ENCODE results near the gene PMS1. TPM values are rescaled to one million over a fixed set of nuclear protein-coding genes. Genes with fewer than 3 reads are reported as not detected.

Gene PMS1
- total and polyA plus RNA-seq, 10 donors, result 12.6 to 39.3 (median 24.5) TPM

DNA sequence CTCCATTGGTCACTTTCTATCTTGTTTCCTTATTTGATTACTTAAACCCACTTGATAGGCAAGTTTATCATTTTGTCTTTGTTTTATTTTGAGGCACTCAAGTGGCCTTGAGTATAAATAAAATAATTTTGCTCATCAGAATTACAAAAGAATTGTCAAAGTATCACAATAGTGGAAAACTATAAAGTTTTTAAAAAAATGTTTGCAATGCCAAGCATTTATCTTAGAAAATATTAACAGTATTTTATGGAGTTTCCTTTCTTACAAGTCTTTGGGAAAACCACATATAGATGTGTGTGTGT lies 14.7 kb downstream of the PMS1 start:
- intact Hi-C loops (cut with DNase I; ENCODE audit: low total_unique reads), result no loop called here
- no peak for TF ChIP-seq POLR2AphosphoS5 (IDR thresholded peaks at IDR 0.05)
- TF ChIP-seq, protein P1, sequence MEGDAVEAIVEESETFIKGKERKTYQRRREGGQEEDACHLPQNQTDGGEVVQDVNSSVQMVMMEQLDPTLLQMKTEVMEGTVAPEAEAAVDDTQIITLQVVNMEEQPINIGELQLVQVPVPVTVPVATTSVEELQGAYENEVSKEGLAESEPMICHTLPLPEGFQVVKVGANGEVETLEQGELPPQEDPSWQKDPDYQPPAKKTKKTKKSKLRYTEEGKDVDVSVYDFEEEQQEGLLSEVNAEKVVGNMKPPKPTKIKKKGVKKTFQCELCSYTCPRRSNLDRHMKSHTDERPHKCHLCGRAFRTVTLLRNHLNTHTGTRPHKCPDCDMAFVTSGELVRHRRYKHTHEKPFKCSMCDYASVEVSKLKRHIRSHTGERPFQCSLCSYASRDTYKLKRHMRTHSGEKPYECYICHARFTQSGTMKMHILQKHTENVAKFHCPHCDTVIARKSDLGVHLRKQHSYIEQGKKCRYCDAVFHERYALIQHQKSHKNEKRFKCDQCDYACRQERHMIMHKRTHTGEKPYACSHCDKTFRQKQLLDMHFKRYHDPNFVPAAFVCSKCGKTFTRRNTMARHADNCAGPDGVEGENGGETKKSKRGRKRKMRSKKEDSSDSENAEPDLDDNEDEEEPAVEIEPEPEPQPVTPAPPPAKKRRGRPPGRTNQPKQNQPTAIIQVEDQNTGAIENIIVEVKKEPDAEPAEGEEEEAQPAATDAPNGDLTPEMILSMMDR (IDR thresholded peaks at IDR 0.05 in 8 of 11, conservative IDR thresholded peaks at IDR 0.05 in 3 of 11), result no peak
- TF ChIP-seq POLR2A (IDR thresholded peaks at IDR 0.05), result no peak
- H3K27ac ChIP-seq, result peak overlapping the region in 3 of 8 donors; percentile 6 to 31 (median 14)

DNA sequence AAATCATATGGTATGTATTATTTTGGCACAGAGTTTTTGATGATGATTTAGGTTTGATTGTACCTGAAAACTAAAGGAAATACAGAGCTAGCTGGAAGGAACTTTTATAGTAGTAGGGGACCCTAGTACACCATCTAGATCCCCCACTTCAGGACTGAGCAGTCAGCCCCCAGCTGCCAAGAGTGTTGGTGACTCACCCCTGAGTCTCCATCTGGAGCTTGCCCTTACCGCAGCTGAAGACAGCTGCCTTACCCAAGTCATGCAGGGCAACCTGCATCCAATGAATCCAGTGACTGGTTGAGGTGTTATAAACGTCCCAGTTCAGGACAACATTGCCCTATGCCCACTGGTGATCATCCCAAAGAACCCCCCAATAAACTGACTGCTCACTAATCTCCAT lies 15.3 kb downstream of the PMS1 start:
- peaks cover 0 to 79% (median 35%) of the 10 kb centered on the region in 6 donors for H3K36me3 ChIP-seq
- TF ChIP-seq, protein P1 (IDR thresholded peaks at IDR 0.05 in 8 of 11, conservative IDR thresholded peaks at IDR 0.05 in 3 of 11), result no peak
- no peak for TF ChIP-seq POLR2AphosphoS5 (IDR thresholded peaks at IDR 0.05)
- TF ChIP-seq POLR2A (IDR thresholded peaks at IDR 0.05), result no peak
- intact Hi-C loops (cut with DNase I; ENCODE audit: low total_unique reads), result no loop called here

More for the DNA sequence above, 14.7 kb downstream of the PMS1 start:
- H3K36me3 ChIP-seq, result peaks cover 0 to 84% (median 38%) of the 10 kb centered on the region in 6 donors
- no peaks in the 10 kb centered on the region for H3K9me3 ChIP-seq
- DNase-seq, result no peak
- no peaks in the 10 kb centered on the region for H3K27me3 ChIP-seq (replicated peaks in 1 of 7)
- no peak overlapping the region for H3K4me3 ChIP-seq
- H3K4me1 ChIP-seq, result peaks cover 0 to 13% (median 5%) of the 10 kb centered on the region in 6 donors

DNA sequence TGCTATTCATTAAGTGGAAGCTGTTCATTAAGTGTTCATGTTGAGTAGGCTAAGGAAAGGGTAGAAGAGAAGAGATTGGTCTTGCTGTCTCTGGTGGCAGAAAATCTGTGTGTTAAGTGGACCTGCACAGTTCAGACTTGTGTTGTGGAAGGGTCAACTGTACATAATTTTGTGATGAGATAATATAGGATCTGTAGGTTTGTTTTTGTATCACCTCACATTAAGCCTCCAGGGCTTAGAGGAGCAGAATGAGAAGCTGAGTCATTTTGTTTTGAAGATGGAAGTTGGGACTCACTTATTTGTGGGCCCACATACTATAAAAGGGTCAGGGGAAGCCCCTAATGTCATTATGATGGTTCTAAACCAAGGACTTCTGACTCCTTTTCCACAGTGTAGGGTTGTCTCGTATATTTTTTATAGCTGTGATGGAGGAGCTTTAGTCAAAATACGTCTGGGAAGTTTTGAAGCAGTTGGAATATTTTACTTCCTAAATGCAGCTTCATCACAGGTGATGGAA lies 18.2 kb downstream of the PMS1 start:
- H3K9me3 ChIP-seq, result no peaks in the 10 kb centered on the region
- H3K36me3 ChIP-seq, result peaks cover 0 to 72% (median 16%) of the 10 kb centered on the region in 6 donors
- DNase-seq, result no peak
- peaks cover 0 to 13% (median 5%) of the 10 kb centered on the region in 6 donors for H3K4me1 ChIP-seq
- no peaks in the 10 kb centered on the region for H3K27me3 ChIP-seq (replicated peaks in 1 of 7)
- TF ChIP-seq POLR2AphosphoS5 (IDR thresholded peaks at IDR 0.05), result no peak
- TF ChIP-seq POLR2A (IDR thresholded peaks at IDR 0.05), result no peak
- TF ChIP-seq, protein P1 (IDR thresholded peaks at IDR 0.05 in 8 of 11, conservative IDR thresholded peaks at IDR 0.05 in 3 of 11), result no peak
- WGBS, 5 donors, result 86 to 96% (median 89%) methylated on average over 2 of the region's 2 CpGs
- H3K4me3 ChIP-seq, result no peak overlapping the region
- intact Hi-C loops (cut with DNase I; ENCODE audit: low total_unique reads), result no loop called here
- H3K27ac ChIP-seq, result no peak overlapping the region

More for the DNA sequence above, 15.3 kb downstream of the PMS1 start:
- DNase-seq, result no peak
- no peak overlapping the region for H3K4me3 ChIP-seq
- H3K9me3 ChIP-seq, result no peaks in the 10 kb centered on the region
- H3K4me1 ChIP-seq, result peaks cover 0 to 13% (median 5%) of the 10 kb centered on the region in 6 donors
- WGBS, 5 donors, result 88 to 96% (median 93%) methylated on average over 2 of the region's 2 CpGs
- H3K27ac ChIP-seq, result peak overlapping the region in 3 of 8 donors; percentile 6 to 31 (median 14)
- no peaks in the 10 kb centered on the region for H3K27me3 ChIP-seq (replicated peaks in 1 of 7)

DNA sequence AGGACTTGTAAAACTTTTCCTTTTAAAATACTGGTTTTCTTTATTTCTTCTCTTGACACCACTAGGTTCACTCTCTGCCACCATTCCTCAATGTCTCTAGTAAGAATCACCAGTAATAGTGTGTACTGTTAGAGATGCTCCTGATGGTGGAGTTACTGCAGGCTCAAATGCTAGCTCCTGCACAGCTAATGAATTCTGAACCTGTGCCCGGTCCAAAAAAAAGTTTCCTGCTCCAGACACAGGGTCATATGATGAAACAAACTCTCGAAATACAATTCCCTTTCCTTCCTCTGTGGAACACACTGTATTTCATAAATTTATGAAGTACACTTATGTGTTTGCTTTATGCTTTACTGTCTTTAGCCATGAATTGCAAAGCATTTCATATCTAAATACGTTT lies 19.2 kb downstream of the PMS1 start:
- H3K27me3 ChIP-seq (replicated peaks in 1 of 7), result no peaks in the 10 kb centered on the region
- peaks cover 0 to 12% (median 5%) of the 10 kb centered on the region in 6 donors for H3K4me1 ChIP-seq
- no peak for TF ChIP-seq POLR2AphosphoS5 (IDR thresholded peaks at IDR 0.05)
- TF ChIP-seq, protein P1 (IDR thresholded peaks at IDR 0.05 in 8 of 11, conservative IDR thresholded peaks at IDR 0.05 in 3 of 11), result no peak
- no peak for TF ChIP-seq POLR2A (IDR thresholded peaks at IDR 0.05)
- 43 to 75% (median 63%) methylated on average over 3 of the region's 3 CpGs for WGBS, 5 donors
- H3K27ac ChIP-seq, result no peak overlapping the region
- intact Hi-C loops (cut with DNase I; ENCODE audit: low total_unique reads), result no loop called here
- H3K36me3 ChIP-seq, result peaks cover 0 to 71% (median 19%) of the 10 kb centered on the region in 6 donors
- no peak overlapping the region for H3K4me3 ChIP-seq
- DNase-seq, result no peak
- no peaks in the 10 kb centered on the region for H3K9me3 ChIP-seq
